Esophagus squamous epithelium (tissue), 4 donors: ENCODE results near the gene LILRA1.

Experiments
- POLR2A ChIP-seq, 4 donors: fragments of 450-650 bp; IDR thresholded peaks; one replicate each; pipeline ENCODE4 v1.6.1; 2017; ENCODE audit warnings: antibody characterized with exemption in 4 of 4, mild to moderate bottlenecking in 4 of 4, moderate library complexity in 3 of 4
- TF ChIP-seq, protein P1 (sequence below), 6 experiments: fragments of 450-650 bp in 4 of 6; fragments of 200-600 bp in 2 of 6; sonication (generic) in 2 of 6; IDR thresholded peaks; one replicate each; pipeline ENCODE4 v1.5.1; 2016 to 2019; ENCODE audit warnings: antibody characterized with exemption in 6 of 6, mild to moderate bottlenecking in 4 of 6, moderate library complexity in 4 of 6

- TF ChIP-seq, protein P1, sequence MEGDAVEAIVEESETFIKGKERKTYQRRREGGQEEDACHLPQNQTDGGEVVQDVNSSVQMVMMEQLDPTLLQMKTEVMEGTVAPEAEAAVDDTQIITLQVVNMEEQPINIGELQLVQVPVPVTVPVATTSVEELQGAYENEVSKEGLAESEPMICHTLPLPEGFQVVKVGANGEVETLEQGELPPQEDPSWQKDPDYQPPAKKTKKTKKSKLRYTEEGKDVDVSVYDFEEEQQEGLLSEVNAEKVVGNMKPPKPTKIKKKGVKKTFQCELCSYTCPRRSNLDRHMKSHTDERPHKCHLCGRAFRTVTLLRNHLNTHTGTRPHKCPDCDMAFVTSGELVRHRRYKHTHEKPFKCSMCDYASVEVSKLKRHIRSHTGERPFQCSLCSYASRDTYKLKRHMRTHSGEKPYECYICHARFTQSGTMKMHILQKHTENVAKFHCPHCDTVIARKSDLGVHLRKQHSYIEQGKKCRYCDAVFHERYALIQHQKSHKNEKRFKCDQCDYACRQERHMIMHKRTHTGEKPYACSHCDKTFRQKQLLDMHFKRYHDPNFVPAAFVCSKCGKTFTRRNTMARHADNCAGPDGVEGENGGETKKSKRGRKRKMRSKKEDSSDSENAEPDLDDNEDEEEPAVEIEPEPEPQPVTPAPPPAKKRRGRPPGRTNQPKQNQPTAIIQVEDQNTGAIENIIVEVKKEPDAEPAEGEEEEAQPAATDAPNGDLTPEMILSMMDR (IDR thresholded peaks at IDR 0.05): no peak
- no peak for TF ChIP-seq POLR2A (IDR thresholded peaks at IDR 0.05)
Observed at GRCh38 chr19:54606891-54607784, 13.7 kb downstream of the LILRA1 start.
